OCI-LY7 (cell line): ENCODE measurements around the gene ABCA3. TPM values are rescaled to one million over a fixed set of nuclear protein-coding genes. Genes with fewer than 3 reads are reported as not detected.

Experiments used
- BruUV-seq: library from RNA; stranded (reverse); fragments of 400-500 nt; replicated peaks from 2 replicates; lab custom pipeline; 2021; lab: Mats Ljungman, UMichigan
- CTCF ChIA-PET: fragments of 300-600 bp; sonication (Branson Sonifier 250); formaldehyde crosslinking; loops from one replicate; lab custom pipeline; 2022; ENCODE audit warnings: antibody characterized with exemption; ENCODE audit not compliant: unreplicated experiment; lab: Charles Lee
- POLR2A ChIA-PET: fragments of 300-600 bp; sonication (Branson Sonifier 250); formaldehyde crosslinking; loops from one replicate; lab custom pipeline; 2022; ENCODE audit warnings: antibody characterized with exemption; lab: Charles Lee
- DNase-seq: peaks from one replicate; pipeline ENCODE4 v3.0.0-alpha.2; 2015; ENCODE audit warnings: low spot score
- H2AFZ ChIP-seq: fragments of 200-600 bp; sonication (generic), shearing (Covaris generic); 2 replicates; pipeline ENCODE4 v1.6.1; 2014; ENCODE audit warnings: mild to moderate bottlenecking, antibody characterized with exemption, low read length, moderate library complexity
- H3K27ac ChIP-seq: fragments of 200-600 bp; sonication (generic); 2 replicates; pipeline ENCODE4 v1.5.1; 2014; ENCODE audit warnings: mixed run types, low read depth, mild to moderate bottlenecking, moderate library complexity, low read length, inconsistent platforms; ENCODE audit not compliant: poor library complexity, severe bottlenecking
- H3K36me3 ChIP-seq: fragments of 200-600 bp; sonication (generic); 2 replicates; pipeline ENCODE4 v1.6.1; 2014; ENCODE audit warnings: mild to moderate bottlenecking, antibody characterized with exemption, low read length, moderate library complexity, mixed read lengths; ENCODE audit not compliant: insufficient read depth
- H3K4me1 ChIP-seq: fragments of 200-600 bp; sonication (generic); 2 replicates; pipeline ENCODE4 v1.5.1; 2014; ENCODE audit warnings: mild to moderate bottlenecking, low read length; ENCODE audit not compliant: insufficient read depth, poor library complexity, severe bottlenecking
- H3K4me2 ChIP-seq: fragments of 200-600 bp; sonication (generic); 2 replicates; pipeline ENCODE4 v1.6.1; 2014; ENCODE audit warnings: mild to moderate bottlenecking, low read length
- H3K4me3 ChIP-seq: fragments of 200-600 bp; sonication (generic); 2 replicates; pipeline ENCODE4 v1.5.1; 2014; ENCODE audit warnings: mild to moderate bottlenecking, low read depth, low read length; ENCODE audit not compliant: poor library complexity, severe bottlenecking
- H3K79me2 ChIP-seq: fragments of 200-600 bp; sonication (generic); 2 replicates; pipeline ENCODE4 v1.6.1; 2016; ENCODE audit warnings: low read depth, mild to moderate bottlenecking, low read length, moderate library complexity, mixed read lengths; ENCODE audit not compliant: insufficient read depth
- H3K9me2 ChIP-seq: fragments of 200-600 bp; sonication (generic); 2 replicates; pipeline ENCODE4 v1.6.1; 2016; ENCODE audit warnings: mild to moderate bottlenecking, low read length, mixed read lengths; ENCODE audit not compliant: insufficient read depth
- H3K9me3 ChIP-seq: fragments of 200-600 bp; sonication (generic); 2 replicates; pipeline ENCODE4 v1.6.1; 2014; ENCODE audit warnings: mild to moderate bottlenecking, mixed run types, low read length, mixed read lengths
- H4K20me1 ChIP-seq: fragments of 200-600 bp; sonication (generic); 2 replicates; pipeline ENCODE4 v1.6.1; 2014; ENCODE audit warnings: mild to moderate bottlenecking, antibody characterized with exemption, low read length, moderate library complexity, mixed read lengths; ENCODE audit not compliant: insufficient read depth
- EZH2phosphoT487 ChIP-seq: fragments of 200-600 bp; sonication (generic); IDR thresholded peaks from 2 replicates; pipeline ENCODE4 v1.6.1; 2018; ENCODE audit warnings: low read depth, borderline replicate concordance, mild to moderate bottlenecking, mixed run types, antibody characterized with exemption, low read length, moderate library complexity, mixed read lengths
- intact Hi-C: fragments of 100-400 bp; cut with micrococcal nuclease; formaldehyde crosslinking; loops from one replicate; pipeline ENCODE4 v1.10.0; 2022; ENCODE audit not compliant: unreplicated experiment
- total RNA-seq, 2 experiments: library from RNA; depleted of rRNA in 1 of 2; stranded (reverse); fragments of >200 nt in 1 of 2; shearing (Covaris generic) in 1 of 2; gene quantifications; 2 replicates each; pipeline ENCODE4 v1.2.3, GENCODE V29; 2014 to 2022
- TF ChIP-seq, protein P1 (sequence below): fragments of 200-600 bp; sonication (generic); conservative IDR thresholded peaks from 2 replicates; pipeline ENCODE4 v1.5.1; 2014; ENCODE audit warnings: mild to moderate bottlenecking, antibody characterized with exemption, low read length, moderate library complexity, mixed read lengths

ABCA3 gene
- total RNA-seq, 2 experiments from 2014 or later: 0.23 TPM; not detected in 1

DNA sequence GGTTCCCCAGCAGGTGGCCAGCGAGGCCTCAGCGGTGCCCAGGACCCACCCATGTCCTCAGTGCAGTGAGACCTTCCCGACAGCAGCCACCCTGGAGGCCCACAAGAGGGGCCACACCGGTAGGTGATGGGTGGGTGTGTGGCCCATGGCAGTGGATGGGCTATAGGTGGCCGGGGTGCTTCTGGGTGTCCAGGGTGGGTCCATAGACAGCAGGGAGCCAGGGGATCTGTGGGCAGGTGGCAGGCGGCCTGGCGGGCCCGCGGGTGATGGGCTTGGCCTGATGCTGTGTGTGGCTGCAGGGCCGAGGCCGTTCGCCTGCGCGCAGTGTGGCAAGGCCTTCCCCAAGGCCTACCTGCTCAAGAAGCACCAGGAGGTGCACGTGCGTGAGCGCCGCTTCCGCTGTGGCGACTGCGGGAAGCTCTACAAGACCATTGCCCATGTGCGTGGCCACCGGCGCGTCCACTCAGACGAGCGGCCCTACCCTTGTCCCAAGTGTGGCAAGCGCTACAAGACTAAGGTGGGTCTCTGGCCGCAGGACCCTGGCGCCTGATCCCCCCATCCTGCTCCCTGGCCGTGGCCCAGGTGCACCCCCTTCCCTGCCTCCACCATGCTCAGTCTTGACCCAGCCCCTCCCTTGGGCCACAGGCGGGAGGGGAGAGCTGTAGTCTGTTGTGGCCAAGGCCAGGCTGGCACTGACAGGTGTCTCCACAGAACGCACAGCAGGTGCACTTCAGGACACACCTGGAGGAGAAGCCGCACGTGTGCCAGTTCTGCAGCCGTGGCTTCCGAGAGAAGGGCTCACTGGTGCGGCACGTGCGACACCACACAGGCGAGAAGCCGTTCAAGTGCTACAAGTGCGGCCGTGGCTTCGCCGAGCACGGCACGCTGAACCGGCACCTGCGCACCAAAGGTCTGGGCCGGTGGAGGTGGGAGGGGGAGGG, 106.4 kb downstream of the ABCA3 start:
- POLR2A ChIA-PET: no interaction called here
- no TSS peak for BruUV-seq
- Histone ChIP-seq H3K4me2 (no peak overlapping the region), H3K9me2 (no peaks in the 10 kb centered on the region), H3K4me1 (no peaks in the 10 kb centered on the region), H2AFZ (no peak overlapping the region), H3K9me3 (no peaks in the 10 kb centered on the region), H3K36me3 (peaks cover 79% of the 10 kb centered on the region), H3K79me2 (no peaks in the 10 kb centered on the region), H3K27ac (no peak overlapping the region), H3K4me3 (no peak overlapping the region), H4K20me1 (no peaks in the 10 kb centered on the region)
- CTCF ChIA-PET: no interaction called here
- no peak for DNase-seq
- TF ChIP-seq, protein P1, sequence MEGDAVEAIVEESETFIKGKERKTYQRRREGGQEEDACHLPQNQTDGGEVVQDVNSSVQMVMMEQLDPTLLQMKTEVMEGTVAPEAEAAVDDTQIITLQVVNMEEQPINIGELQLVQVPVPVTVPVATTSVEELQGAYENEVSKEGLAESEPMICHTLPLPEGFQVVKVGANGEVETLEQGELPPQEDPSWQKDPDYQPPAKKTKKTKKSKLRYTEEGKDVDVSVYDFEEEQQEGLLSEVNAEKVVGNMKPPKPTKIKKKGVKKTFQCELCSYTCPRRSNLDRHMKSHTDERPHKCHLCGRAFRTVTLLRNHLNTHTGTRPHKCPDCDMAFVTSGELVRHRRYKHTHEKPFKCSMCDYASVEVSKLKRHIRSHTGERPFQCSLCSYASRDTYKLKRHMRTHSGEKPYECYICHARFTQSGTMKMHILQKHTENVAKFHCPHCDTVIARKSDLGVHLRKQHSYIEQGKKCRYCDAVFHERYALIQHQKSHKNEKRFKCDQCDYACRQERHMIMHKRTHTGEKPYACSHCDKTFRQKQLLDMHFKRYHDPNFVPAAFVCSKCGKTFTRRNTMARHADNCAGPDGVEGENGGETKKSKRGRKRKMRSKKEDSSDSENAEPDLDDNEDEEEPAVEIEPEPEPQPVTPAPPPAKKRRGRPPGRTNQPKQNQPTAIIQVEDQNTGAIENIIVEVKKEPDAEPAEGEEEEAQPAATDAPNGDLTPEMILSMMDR: no peak
- TF ChIP-seq EZH2phosphoT487: no peak
- intact Hi-C loops: no loop called here

GRCh38 chr16:2233046-2233775, 107.3 kb downstream of the ABCA3 start:
- CTCF ChIA-PET: no interaction called here
- peaks cover 79% of the 10 kb centered on the region for H3K36me3 ChIP-seq

More at GRCh38 chr16:2233046-2233775, 107.3 kb downstream of the ABCA3 start:
- H3K4me1 ChIP-seq: no peaks in the 10 kb centered on the region
- H2AFZ ChIP-seq: no peak overlapping the region
- no peaks in the 10 kb centered on the region for H3K9me2 ChIP-seq
- H3K79me2 ChIP-seq: no peaks in the 10 kb centered on the region
- POLR2A ChIA-PET: no interaction called here
- H3K4me3 ChIP-seq: no peak overlapping the region
- no peaks in the 10 kb centered on the region for H3K9me3 ChIP-seq
- no TSS peak for BruUV-seq
- no peak for DNase-seq
- no peak overlapping the region for H3K4me2 ChIP-seq
- intact Hi-C loops: no loop called here
- H4K20me1 ChIP-seq: no peaks in the 10 kb centered on the region
- no peak overlapping the region for H3K27ac ChIP-seq
- TF ChIP-seq, protein P1: no peak
- no peak for TF ChIP-seq EZH2phosphoT487
